ENCODE data around the gene AMACR.
A peak's percentile ranks its signal among the peaks of the same experiment; 100 is the strongest.

Gene AMACR

DNA sequence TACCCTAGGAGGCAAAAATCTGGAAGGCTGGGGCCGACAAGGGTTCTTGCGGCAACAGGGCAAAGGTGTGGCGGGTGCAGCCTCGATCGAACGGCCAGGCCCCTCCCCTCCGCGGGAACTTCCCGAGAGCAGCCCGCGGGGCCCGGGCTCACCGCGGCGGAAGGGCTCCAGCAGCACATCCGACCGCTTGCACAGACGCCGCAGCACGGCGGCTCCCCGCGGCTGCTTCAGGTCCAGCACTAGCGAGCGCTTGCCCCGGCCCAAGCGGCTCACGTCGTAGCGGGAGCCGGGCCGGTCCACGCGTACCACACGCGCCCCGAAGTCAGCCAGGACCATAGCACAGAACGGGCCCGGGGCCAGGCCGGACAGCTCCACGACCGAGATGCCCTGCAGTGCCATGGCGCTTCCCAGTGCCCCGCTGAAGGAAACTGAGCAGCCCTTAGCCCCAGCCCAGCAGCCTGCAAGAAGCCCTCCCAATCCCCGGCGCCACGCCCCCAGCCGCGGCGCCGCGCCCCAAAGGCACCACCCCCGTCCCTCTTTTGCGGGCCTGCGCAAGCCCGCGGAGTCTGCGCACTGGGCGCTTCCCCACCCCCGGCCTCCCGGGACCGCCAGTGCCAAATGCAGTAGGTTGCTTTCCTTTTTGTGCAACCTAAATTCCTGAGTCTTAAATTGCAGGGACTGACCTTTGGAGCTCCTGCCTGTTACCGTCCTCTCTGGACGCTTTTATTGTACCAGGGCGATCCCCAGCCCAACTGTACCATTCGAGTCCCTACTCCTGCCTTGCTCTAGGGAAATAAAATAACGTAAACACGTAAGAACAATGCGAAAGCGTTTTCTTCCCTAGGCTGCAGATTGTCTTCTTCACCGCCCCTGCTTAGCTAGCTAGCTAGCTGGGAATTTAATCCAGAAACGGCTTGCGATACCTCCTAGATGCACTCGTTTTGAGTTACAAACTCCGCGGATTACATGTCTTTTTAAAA is at the start of gene AMACR:
Gene AMACR (minus strand): TSS at position 430 of the 980 bp plus-strand sequence. CDS start 31 bp downstream, at position 399.
- Mint-ChIP-seq H3K4me1 (peaks cover 23% of the 10 kb centered on the region), H3K4me3 (peak within 1 kb of the TSS; percentile 78), H3K36me3 (ENCODE audit: insufficient read depth) (peaks cover 21% of the 10 kb centered on the region), H3K9me3 (no peaks in the 10 kb centered on the region), H3K27me3 (no peaks in the 10 kb centered on the region), H3K27ac (ENCODE audit: low read depth) (peak within 1 kb of the TSS; percentile 85)
- ATAC-seq (replicated peaks; ENCODE audit: extremely low read depth, poor library complexity, severe bottlenecking) (peak; percentile 93), DNase-seq (ENCODE audit: low spot score in 2 of 2) (peak; percentile 76 to 85)

DNA sequence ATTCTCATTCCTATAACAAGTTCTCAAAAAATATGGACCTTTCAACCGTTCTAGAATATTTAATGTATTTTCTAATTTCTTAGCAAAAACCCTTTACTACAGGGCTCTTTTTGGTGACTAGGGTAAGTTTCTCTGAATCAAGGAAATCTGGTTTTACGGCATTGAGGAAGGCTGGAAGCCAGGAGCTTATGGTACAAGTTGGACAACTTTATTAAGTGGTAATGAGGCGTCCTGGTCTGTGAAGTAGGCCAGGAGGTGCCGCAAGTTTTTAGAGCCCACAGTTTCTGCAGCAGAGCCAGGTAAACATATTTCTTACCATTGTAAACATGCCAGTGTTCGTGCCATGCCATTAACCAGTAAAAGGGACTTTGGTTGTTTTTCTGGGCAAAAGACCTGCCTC is 49.7 kb upstream of the AMACR start:
- H3K9me3 Mint-ChIP-seq, result no peaks in the 10 kb centered on the region
- ATAC-seq (replicated peaks; ENCODE audit: extremely low read depth, poor library complexity, severe bottlenecking), result no peak
- H3K36me3 Mint-ChIP-seq (ENCODE audit: insufficient read depth), result peaks cover 2% of the 10 kb centered on the region
- H3K4me1 Mint-ChIP-seq, result no peaks in the 10 kb centered on the region
- no peak for DNase-seq (ENCODE audit: low spot score in 2 of 2)
- H3K27ac Mint-ChIP-seq (ENCODE audit: low read depth), result no peak overlapping the region
- no peak overlapping the region for H3K4me3 Mint-ChIP-seq
- H3K27me3 Mint-ChIP-seq, result no peaks in the 10 kb centered on the region

DNA sequence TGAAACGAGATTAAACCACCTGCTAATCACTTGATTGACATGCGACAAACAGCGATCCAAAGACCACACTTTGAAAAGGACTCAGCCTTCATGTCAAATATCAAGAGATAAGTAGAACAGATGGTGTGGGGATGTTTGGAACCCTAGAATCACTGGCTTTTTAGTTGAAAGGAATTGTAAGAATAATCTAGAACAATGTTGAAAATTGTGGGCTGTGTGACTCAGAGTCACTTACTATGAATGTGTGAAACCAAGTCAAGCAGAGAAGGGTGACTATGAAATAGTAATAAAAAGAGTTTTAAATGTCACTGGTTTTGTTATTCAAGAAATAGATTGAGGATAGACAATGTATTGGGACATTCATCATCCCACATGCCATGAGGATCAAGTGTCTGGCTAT is 49.3 kb upstream of the AMACR start:
- peaks cover 4% of the 10 kb centered on the region for H3K36me3 Mint-ChIP-seq (ENCODE audit: insufficient read depth)
- H3K4me1 Mint-ChIP-seq, result no peaks in the 10 kb centered on the region
- H3K27ac Mint-ChIP-seq (ENCODE audit: low read depth), result no peak overlapping the region
- ATAC-seq (replicated peaks; ENCODE audit: extremely low read depth, poor library complexity, severe bottlenecking) (no peak), DNase-seq (ENCODE audit: low spot score in 2 of 2) (no peak)
- H3K4me3 Mint-ChIP-seq, result no peak overlapping the region
- H3K27me3 Mint-ChIP-seq, result no peaks in the 10 kb centered on the region
- no peaks in the 10 kb centered on the region for H3K9me3 Mint-ChIP-seq

DNA sequence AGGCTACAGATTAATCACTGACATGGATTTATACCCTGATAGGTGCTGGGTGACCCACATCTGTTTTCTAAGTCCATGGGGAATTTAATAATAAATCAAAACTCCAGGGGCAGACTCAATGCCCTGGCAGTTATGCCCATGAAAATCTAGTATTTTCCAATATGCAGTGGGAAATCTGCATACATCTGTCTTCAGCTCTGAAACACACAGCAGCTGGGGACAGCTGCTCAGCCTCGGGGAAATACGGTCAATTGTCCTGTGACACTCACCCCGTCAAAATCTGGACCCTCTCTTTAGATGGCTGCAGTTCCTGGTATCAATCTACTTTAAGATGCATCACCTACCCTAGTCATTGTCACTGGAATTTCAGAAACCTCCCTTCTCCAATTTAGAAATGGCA is 47.8 kb upstream of the AMACR start:
- DNase-seq (ENCODE audit: low spot score in 2 of 2), result no peak
- H3K9me3 Mint-ChIP-seq, result no peaks in the 10 kb centered on the region
- no peaks in the 10 kb centered on the region for H3K27me3 Mint-ChIP-seq
- peaks cover 4% of the 10 kb centered on the region for H3K36me3 Mint-ChIP-seq (ENCODE audit: insufficient read depth)
- no peak overlapping the region for H3K27ac Mint-ChIP-seq (ENCODE audit: low read depth)
- ATAC-seq (replicated peaks; ENCODE audit: extremely low read depth, poor library complexity, severe bottlenecking), result no peak
- no peak overlapping the region for H3K4me3 Mint-ChIP-seq
- no peaks in the 10 kb centered on the region for H3K4me1 Mint-ChIP-seq

DNA sequence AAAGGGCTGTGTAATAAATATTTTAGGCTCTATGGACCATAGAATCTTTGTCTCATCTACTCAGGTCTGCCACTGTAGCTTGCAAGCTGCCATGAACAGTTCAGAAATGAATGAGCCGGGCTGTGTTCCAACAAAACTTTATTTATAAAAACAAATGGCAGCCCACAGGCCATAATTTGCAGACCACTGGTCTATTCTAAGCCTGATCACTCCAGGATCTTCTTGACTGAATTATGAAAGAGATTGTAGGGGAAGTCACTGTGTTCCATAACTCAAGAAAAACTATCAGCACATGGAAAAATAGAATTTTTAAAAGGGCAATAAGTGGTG is 46.5 kb upstream of the AMACR start:
- Mint-ChIP-seq H3K4me3 (no peak overlapping the region), H3K27me3 (no peaks in the 10 kb centered on the region), H3K4me1 (no peaks in the 10 kb centered on the region), H3K9me3 (no peaks in the 10 kb centered on the region), H3K27ac (ENCODE audit: low read depth) (no peak overlapping the region), H3K36me3 (ENCODE audit: insufficient read depth) (peaks cover 4% of the 10 kb centered on the region)
- ATAC-seq (replicated peaks; ENCODE audit: extremely low read depth, poor library complexity, severe bottlenecking), result no peak
- no peak for DNase-seq (ENCODE audit: low spot score in 2 of 2)

DNA sequence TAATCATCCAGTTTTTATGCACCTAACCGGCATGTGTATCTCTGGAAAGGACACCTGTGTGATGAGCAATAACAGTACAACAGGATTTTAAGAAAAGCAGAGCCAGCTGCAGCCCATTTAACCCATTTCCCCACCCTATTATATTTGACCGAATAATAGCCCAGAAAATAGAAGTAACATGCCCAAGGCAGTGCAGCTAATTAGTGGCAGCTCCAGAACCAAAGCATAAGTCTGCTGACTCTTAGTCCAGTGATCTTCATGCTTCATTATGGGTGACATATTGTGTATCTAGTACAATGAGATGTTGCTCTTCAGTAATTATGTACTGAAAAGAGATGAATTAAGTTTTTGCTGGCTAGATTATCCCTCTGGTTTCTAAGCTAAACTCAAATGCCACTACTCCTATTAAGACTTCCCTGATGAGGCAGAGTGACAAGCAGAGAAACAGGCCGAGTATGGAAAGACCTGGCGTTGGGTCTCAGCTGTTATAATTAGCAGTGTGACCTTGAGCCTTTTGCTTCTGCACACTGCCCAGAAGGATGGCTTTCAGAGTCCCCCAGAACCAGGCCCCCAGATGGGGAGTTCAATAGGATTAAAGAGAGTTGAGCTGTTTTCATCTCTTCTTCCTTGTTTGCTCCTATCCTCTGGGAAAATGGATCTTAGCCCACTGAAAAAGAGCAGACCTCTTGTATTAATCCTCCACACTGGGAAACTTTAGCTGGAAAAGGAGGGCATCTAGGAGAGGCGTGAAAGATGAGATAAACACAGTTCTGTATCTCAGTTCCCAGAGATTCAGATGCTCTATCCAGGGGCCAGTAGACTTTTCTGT is 45.9 kb upstream of the AMACR start:
- DNase-seq (ENCODE audit: low spot score in 2 of 2) (no peak), ATAC-seq (replicated peaks; ENCODE audit: extremely low read depth, poor library complexity, severe bottlenecking) (no peak)

DNA sequence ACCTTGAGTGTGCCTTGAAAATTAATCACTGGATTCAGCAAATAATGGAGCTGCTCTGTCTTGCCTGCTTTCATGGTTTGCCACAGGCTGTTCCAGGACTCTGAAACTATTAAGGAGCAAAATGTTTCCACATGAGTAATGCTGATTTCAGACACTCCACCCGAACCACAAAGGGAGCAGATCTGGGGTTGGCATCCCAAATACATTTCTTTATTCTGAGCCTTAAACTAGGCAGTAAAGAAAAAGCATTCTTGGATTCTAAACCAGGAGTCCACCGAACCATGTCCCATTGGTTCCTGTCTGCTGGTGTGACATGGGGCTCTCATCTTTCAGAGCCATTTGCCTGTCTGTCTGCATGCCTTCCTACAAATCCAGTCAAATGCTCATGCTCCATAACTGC is 45.3 kb upstream of the AMACR start:
- no peaks in the 10 kb centered on the region for H3K27me3 Mint-ChIP-seq
- peaks cover 2% of the 10 kb centered on the region for H3K36me3 Mint-ChIP-seq (ENCODE audit: insufficient read depth)
- ATAC-seq (replicated peaks; ENCODE audit: extremely low read depth, poor library complexity, severe bottlenecking), result no peak
- H3K9me3 Mint-ChIP-seq, result no peaks in the 10 kb centered on the region
- DNase-seq (ENCODE audit: low spot score in 2 of 2), result no peak
- H3K4me3 Mint-ChIP-seq, result no peak overlapping the region
- H3K27ac Mint-ChIP-seq (ENCODE audit: low read depth), result no peak overlapping the region
- no peaks in the 10 kb centered on the region for H3K4me1 Mint-ChIP-seq

More for the DNA sequence above, 45.9 kb upstream of the AMACR start:
- Mint-ChIP-seq H3K27ac (ENCODE audit: low read depth) (no peak overlapping the region), H3K4me1 (no peaks in the 10 kb centered on the region), H3K9me3 (no peaks in the 10 kb centered on the region), H3K36me3 (ENCODE audit: insufficient read depth) (peaks cover 2% of the 10 kb centered on the region), H3K27me3 (no peaks in the 10 kb centered on the region), H3K4me3 (no peak overlapping the region)

DNA sequence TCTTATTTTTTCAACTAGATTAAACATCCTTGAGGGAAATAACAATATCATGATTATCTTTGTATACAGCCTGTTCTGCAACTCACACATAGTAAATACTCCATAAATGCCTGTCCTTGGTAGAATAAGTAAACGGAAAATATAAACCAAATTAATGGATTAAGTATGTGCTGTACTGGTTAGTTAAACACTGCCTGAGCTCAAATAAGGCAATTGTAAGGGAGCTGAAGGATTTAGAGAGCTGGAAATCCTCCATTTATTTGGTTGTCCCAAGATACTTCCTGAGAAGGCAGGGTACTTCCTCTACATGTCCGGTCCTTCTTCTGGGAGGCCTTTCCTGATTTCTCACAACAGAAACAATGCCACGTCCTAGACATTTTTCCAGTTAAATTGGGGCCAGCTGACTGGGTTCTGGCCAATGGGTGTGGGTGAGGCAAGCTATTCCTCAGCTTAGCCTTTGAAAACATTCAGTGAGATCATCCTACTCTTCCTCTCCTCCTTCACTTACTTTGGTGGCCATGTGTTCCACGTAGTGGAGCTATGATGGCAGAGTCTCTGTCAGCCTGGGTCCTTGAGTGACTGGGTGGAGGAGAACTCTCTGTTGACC is 43.6 kb upstream of the AMACR start:
- Mint-ChIP-seq H3K36me3 (ENCODE audit: insufficient read depth) (peaks cover 2% of the 10 kb centered on the region), H3K4me1 (no peaks in the 10 kb centered on the region), H3K27ac (ENCODE audit: low read depth) (no peak overlapping the region), H3K9me3 (no peaks in the 10 kb centered on the region), H3K4me3 (no peak overlapping the region), H3K27me3 (no peaks in the 10 kb centered on the region)
- ATAC-seq (replicated peaks; ENCODE audit: extremely low read depth, poor library complexity, severe bottlenecking), result no peak
- DNase-seq (ENCODE audit: low spot score in 2 of 2), result no peak

DNA sequence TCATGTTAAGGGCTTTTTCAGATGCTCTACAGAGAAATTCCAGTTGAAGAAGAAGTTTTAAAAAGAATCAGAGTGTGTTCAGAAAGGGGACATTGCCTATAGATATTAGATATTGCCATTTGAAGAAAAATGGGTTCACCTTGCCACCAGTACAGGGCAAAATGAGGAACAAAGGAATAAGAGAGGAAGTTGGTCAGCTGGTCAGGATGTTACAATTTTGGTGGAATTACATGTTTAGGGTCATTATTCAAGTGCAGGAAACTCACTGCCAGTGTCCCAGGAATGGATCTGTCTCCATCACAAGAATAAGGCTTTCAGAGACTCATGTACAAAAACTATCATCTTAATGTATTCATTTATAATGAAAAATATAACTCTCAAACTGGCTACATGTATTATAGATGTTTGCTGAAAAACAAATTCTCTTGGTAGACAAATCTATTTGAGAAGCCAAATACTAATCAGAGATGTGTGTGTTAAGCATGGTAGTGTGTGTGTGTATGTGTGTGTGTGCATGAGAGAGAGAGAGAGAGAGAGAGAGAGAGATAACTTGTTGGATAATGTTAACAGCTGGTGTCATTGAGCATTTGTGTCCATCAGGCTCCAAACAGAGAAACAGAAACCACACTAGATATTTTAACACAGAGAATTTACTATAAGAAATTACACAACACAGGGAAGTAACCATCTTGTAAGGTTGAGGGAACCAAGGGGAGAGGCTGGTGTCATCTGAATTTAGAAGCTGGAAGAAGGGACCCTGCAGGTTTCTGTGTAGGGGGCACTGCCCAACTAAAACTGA is 40.1 kb upstream of the AMACR start:
- H3K9me3 Mint-ChIP-seq, result no peaks in the 10 kb centered on the region
- ATAC-seq (replicated peaks; ENCODE audit: extremely low read depth, poor library complexity, severe bottlenecking) (no peak), DNase-seq (ENCODE audit: low spot score in 2 of 2) (no peak)
- H3K4me3 Mint-ChIP-seq, result no peak overlapping the region
- no peaks in the 10 kb centered on the region for H3K27me3 Mint-ChIP-seq
- no peak overlapping the region for H3K27ac Mint-ChIP-seq (ENCODE audit: low read depth)
- no peaks in the 10 kb centered on the region for H3K4me1 Mint-ChIP-seq
- H3K36me3 Mint-ChIP-seq (ENCODE audit: insufficient read depth), result peaks cover 2% of the 10 kb centered on the region

DNA sequence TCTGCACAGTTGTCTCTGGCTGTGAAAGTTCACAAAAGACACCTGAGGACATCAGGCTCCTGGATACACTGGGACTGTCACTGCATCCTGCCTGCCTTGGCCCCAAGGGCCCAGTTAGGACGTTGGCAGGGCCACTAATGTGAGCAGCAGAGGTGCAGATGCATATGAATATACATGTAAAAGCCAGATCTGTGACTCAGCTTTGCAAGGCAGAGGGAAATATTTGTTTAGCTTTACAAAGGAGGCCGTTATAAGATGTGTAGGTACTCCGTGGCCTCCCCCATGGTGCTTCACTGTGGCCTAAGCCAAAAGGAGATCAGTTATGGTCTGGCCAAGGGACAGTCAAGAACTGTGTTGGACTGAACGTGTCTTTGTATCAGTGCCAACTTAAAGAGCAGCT is 39.3 kb upstream of the AMACR start:
- Mint-ChIP-seq H3K4me3 (no peak overlapping the region), H3K27ac (ENCODE audit: low read depth) (no peak overlapping the region), H3K36me3 (ENCODE audit: insufficient read depth) (no peaks in the 10 kb centered on the region)

DNA sequence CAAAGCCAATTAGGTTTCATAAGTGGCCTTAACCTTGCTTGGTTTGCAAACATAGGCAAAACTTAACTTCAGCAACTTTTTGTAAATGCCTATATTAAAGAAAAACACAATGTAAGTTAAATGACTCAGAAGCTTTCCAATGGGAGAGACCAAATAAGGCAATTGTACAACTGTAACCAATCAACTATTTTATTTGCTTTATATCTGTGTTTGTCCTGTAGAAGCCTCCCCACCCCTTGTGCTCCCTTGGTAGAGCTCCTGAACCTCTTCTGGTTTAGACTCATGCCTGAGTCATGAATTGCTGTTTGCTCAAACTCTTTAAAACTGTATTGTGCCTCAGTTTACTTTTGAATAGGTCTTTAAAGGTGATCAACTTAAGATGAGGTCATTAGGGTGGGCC is 38.1 kb upstream of the AMACR start:
- ATAC-seq (replicated peaks; ENCODE audit: extremely low read depth, poor library complexity, severe bottlenecking), result no peak
- H3K27ac Mint-ChIP-seq (ENCODE audit: low read depth), result no peak overlapping the region
- no peaks in the 10 kb centered on the region for H3K9me3 Mint-ChIP-seq
- no peak overlapping the region for H3K4me3 Mint-ChIP-seq
- H3K27me3 Mint-ChIP-seq, result no peaks in the 10 kb centered on the region
- DNase-seq (ENCODE audit: low spot score in 2 of 2), result no peak
- H3K36me3 Mint-ChIP-seq (ENCODE audit: insufficient read depth), result no peaks in the 10 kb centered on the region
- H3K4me1 Mint-ChIP-seq, result no peaks in the 10 kb centered on the region

More for the DNA sequence above, 39.3 kb upstream of the AMACR start:
- no peak for DNase-seq (ENCODE audit: low spot score in 2 of 2)
- Mint-ChIP-seq H3K9me3 (no peaks in the 10 kb centered on the region), H3K4me1 (no peaks in the 10 kb centered on the region), H3K27me3 (no peaks in the 10 kb centered on the region)
- ATAC-seq (replicated peaks; ENCODE audit: extremely low read depth, poor library complexity, severe bottlenecking), result no peak

DNA sequence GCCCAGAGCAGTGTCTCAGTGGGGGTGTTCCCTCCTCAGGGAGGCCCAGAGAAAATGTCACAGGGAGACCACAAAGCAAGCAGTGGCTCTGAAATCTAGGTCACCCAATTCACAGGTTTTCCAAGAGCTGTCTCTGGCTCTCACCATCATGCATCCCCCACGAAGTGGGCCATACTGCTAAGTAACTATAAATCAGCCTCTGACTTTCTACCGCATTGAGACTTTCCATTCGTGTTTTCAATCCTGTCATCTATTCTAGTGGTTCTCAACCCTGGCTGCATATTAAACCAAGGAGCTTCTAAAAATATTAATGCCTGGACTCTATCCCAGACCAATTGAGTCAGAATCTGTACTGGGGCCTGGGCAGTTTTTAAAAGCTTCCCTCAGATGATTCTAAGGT is 37.2 kb upstream of the AMACR start:
- Mint-ChIP-seq H3K36me3 (ENCODE audit: insufficient read depth) (no peaks in the 10 kb centered on the region), H3K4me3 (no peak overlapping the region), H3K27me3 (no peaks in the 10 kb centered on the region), H3K9me3 (no peaks in the 10 kb centered on the region), H3K4me1 (no peaks in the 10 kb centered on the region), H3K27ac (ENCODE audit: low read depth) (no peak overlapping the region)
- ATAC-seq (replicated peaks; ENCODE audit: extremely low read depth, poor library complexity, severe bottlenecking) (no peak), DNase-seq (ENCODE audit: low spot score in 2 of 2) (no peak)

Data from central memory CD8-positive, alpha-beta T cell (primary cell).